GM13977 (cell line): Measurements from ENCODE around the gene FAM120AOS.
"Not testable (repeated sequence)": the region's sequence is repeated elsewhere in the genome, so short reads cannot be mapped to it uniquely, and the experiment has no call there.

Experiments
- DNase-seq: peaks from one replicate; pipeline ENCODE4 v3.0.0; 2012; ENCODE audit warnings: low spot score
- in situ Hi-C: fragments of 300-500 bp; cut with MboI; formaldehyde crosslinking; loops from one replicate; pipeline ENCODE4 v1.12.0; 2022; ENCODE audit warnings: low sequenced_read_pairs, low pct_unique_long_range_greater_than_20kb, mixed read lengths, inconsistent platforms; ENCODE audit not compliant: unreplicated experiment
- TF ChIP-seq, protein P1 (sequence below): IDR thresholded peaks from 2 replicates; pipeline ENCODE4 v1.5.1; 2012; ENCODE audit warnings: mild to moderate bottlenecking, control low read depth; ENCODE audit not compliant: insufficient read depth; ENCODE audit errors: extremely low read depth, missing control alignments

Gene FAM120AOS

DNA sequence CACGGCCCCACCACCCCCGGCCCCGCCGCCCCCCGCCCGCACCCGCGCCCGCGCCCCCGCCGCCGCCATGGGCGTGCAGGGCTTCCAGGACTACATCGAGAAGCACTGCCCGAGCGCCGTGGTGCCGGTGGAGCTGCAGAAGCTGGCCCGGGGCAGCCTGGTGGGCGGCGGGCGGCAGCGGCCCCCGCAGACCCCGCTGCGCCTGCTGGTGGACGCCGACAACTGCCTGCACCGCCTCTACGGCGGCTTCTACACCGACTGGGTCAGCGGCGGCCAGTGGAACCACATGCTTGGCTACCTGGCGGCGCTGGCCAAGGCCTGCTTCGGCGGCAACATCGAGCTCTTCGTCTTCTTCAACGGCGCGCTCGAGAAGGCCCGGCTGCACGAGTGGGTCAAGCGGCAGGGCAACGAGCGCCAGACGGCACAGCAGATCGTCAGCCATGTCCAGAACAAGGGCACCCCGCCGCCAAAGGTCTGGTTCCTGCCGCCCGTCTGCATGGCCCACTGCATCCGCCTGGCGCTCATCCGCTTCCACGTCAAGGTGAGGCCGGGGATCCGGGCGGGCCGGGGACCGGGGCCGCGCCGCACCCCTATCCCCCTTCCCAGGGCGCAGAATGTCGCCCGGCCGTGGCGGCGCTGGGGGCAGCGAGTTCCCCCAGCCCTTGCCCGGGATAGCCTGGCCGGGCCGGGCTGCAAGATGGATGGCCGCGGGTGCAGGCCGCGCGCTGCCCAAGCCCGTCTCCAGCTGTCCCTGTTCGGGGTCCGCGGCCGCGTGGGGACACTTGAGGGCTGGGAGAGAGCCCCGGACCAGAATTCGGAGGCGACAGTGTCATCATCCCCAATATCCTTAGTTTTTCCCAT lies 1.3 kb downstream of the FAM120AOS start:
- TF ChIP-seq, protein P1, sequence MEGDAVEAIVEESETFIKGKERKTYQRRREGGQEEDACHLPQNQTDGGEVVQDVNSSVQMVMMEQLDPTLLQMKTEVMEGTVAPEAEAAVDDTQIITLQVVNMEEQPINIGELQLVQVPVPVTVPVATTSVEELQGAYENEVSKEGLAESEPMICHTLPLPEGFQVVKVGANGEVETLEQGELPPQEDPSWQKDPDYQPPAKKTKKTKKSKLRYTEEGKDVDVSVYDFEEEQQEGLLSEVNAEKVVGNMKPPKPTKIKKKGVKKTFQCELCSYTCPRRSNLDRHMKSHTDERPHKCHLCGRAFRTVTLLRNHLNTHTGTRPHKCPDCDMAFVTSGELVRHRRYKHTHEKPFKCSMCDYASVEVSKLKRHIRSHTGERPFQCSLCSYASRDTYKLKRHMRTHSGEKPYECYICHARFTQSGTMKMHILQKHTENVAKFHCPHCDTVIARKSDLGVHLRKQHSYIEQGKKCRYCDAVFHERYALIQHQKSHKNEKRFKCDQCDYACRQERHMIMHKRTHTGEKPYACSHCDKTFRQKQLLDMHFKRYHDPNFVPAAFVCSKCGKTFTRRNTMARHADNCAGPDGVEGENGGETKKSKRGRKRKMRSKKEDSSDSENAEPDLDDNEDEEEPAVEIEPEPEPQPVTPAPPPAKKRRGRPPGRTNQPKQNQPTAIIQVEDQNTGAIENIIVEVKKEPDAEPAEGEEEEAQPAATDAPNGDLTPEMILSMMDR: no peak
- in situ Hi-C loops: no loop called here
- peak; percentile 34 for DNase-seq

DNA sequence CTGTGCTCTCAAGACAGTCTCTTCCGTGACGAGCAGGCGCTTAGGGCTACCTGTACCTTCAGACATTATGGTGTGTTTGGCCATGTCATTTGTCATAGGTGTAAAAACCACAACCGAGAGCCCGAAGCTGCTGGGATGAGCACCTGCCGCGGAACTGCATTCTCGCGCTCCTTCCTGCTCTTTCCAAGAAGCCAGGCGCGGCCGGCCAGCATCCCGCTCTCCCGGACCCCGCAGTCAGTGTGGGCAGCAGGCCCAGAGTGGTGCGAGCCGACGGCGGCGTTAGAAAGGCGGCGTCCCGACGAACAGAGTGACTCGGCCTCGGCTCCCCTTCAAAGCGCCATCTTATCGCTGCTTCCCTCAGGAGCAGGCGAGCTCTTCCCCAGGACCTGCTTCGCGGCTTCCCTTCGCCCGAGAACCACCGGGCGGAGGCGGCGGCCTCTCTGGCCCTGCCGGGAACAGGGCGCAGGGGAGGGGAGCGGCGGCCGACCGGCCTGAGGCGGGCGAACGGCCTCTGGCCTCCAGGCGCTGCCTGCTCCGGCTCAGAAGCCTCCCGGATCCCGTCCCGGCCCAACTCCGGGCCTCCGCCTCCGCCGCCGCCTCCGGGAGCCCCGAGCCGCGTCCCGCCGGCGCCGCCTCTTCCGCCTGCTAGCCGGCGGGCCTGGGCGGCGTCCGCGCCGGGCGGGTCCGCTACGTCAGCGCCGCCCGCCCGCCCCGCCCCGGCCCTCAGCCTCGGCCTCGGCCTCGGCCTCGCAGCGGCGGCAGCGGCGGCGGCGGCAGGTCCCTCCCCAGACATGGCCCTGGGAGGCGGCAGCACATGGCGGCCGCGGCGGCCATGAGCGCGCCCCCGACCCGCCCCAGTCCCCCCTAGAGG lies 2.2 kb downstream of the FAM120AOS start, which contains the start of gene FAM120A:
FAM120A (plus strand) TSS at position 741 of the 871 bp plus-strand sequence. CDS start 231 bp downstream, outside the sequence.
- DNase-seq: peak; percentile 92
- in situ Hi-C loops: no loop called here
- TF ChIP-seq, protein P1: no peak

DNA sequence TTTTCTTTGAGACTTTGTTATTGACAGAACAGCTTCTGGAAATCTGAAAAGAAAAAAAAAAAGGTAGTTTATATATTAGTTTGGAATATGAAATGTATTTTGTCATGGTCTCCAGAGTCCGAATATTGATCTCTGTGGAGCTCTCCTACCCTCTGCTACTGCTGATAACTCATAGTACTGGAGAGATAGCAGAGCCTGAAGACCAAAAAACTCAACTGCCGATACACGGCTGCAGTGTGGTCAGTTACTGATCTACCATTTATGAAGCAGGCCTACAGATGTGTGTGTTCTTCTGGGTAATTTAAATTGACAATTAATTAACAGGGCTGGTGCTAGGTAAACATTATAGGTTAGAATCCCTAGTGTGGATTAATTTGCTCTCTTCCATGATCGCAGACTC lies 5.7 kb downstream of the FAM120AOS start:
- no peak for DNase-seq
- in situ Hi-C loops: no loop called here
- TF ChIP-seq, protein P1: no peak

DNA sequence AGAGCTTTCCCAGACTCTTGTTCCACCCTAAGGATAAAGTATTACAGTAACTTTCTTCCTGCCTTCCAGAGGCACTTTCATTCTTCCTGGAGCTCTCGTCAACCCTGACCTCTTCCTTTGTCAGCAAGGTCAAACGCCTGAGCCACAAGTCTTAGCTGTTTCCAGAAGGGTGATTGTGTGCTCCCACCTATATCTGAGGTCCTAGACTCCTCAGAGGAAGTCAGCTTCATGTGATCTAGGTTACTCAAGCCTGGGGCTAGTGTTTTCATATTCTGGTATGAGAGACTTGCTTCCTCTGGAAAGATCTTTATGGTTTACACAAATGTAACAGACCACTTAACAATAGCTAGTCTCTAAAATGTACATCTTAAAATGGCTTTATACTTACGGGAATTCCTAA lies 7.3 kb downstream of the FAM120AOS start:
- DNase-seq: no peak
- TF ChIP-seq, protein P1: no peak
- in situ Hi-C loops: no loop called here

DNA sequence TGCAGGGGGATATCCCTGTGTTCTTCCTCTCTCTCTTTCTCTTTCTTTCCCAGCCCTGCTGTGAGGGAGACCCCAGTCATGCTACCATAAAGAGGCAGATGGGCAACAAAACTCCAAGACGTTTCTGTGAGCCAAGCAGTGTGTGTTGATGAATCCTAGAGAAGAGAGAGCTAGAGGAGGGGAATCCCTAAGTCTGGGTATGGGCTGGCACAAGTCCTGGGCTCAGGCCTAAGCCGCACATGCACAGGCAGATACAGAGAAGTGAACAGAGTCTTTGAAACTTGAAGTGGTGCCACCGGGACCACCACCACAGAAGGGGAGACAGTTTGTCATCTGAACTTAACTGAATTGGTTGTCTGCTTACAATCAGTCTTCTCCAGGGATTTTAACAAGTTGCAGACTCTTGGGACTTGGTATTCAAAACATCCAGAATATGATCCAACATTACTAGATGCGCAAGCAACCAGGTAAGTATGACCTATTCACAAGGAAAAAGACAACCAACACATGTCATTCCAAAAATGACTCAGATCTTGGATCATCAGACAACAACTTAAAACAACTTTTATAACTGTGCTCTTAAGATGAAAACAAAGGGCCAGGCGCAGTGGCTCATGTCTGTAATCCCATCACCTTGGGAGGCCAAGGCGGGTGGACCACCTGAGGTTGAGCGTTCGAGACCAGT lies 12.3 kb downstream of the FAM120AOS start:
- TF ChIP-seq, protein P1: no peak
- DNase-seq: no peak
- in situ Hi-C loops: no loop called here

DNA sequence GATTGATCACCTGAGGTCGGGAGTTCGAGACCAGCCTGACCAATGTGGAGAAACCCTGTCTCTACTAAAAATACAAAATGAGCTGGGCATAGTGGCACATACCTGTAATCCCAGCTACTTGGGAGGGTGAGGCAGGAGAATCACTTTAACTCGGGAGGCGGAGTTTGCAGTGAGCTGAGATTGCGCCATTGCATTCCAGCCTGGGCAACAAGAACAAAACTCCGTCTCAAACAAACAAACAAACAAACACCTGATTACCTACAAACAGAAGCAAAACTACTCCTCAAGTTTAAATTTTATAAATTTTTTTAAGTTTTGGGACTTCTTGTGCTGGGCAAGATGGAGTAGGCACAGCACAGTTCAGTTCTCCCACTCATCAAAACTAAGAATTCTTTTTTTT lies 14.1 kb downstream of the FAM120AOS start:
- DNase-seq, in situ Hi-C loops: not testable (repeated sequence)
